Endodermal cell (in vitro differentiated cells): ENCODE results near the gene AGRN. TPM values are rescaled to one million over a fixed set of nuclear protein-coding genes. Genes with fewer than 3 reads are reported as not detected.

Experiments
- DNase-seq: peaks from one replicate; pipeline ENCODE4 v3.0.0-alpha.2; 2017
- H3K27ac ChIP-seq: 2 replicates; pipeline ENCODE4 v1.5.1; 2013; ENCODE audit warnings: mild to moderate bottlenecking, low read depth, low read length, moderate library complexity
- H3K27me3 ChIP-seq: 2 replicates; pipeline ENCODE4 v1.6.1; 2013; ENCODE audit warnings: mild to moderate bottlenecking, low read length, moderate library complexity; ENCODE audit not compliant: insufficient read depth, control insufficient read depth, poor library complexity, severe bottlenecking
- H3K36me3 ChIP-seq: 2 replicates; pipeline ENCODE4 v1.7.0; 2013; ENCODE audit warnings: mild to moderate bottlenecking, low read length, moderate library complexity; ENCODE audit not compliant: control insufficient read depth, insufficient read depth
- H3K4me1 ChIP-seq: one replicate; pipeline ENCODE4 v1.7.0; 2013; ENCODE audit warnings: low read length; ENCODE audit not compliant: control insufficient read depth, insufficient read depth
- H3K4me3 ChIP-seq: 2 replicates; pipeline ENCODE4 v1.5.1; 2013; ENCODE audit warnings: mild to moderate bottlenecking, low read length, moderate library complexity
- H3K9ac ChIP-seq: 2 replicates; pipeline ENCODE4 v1.6.1; 2013; ENCODE audit warnings: mild to moderate bottlenecking, low read length, moderate library complexity; ENCODE audit not compliant: poor library complexity, severe bottlenecking; ENCODE audit errors: extremely low read depth
- H3K9me3 ChIP-seq: 2 replicates; pipeline ENCODE4 v1.6.1; 2013; ENCODE audit warnings: mild to moderate bottlenecking, low read length, moderate library complexity; ENCODE audit not compliant: control insufficient read depth
- H3K27ac Mint-ChIP-seq: 2 replicates; pipeline ENCODE4 v1.8.0; 2020; ENCODE audit warnings: mixed read lengths
- H3K27me3 Mint-ChIP-seq: 2 replicates; pipeline ENCODE4 v1.8.0; 2021; ENCODE audit warnings: mild to moderate bottlenecking, mixed read lengths; ENCODE audit not compliant: insufficient read depth
- H3K36me3 Mint-ChIP-seq: 2 replicates; pipeline ENCODE4 v1.8.0; 2020; ENCODE audit warnings: low read depth, mixed read lengths
- H3K4me1 Mint-ChIP-seq: 2 replicates; pipeline ENCODE4 v1.8.0; 2020; ENCODE audit warnings: mixed read lengths
- H3K4me3 Mint-ChIP-seq: 2 replicates; pipeline ENCODE4 v1.8.0; 2020; ENCODE audit warnings: mild to moderate bottlenecking, moderate library complexity, mixed read lengths
- H3K9me3 Mint-ChIP-seq: 2 replicates; pipeline ENCODE4 v1.8.0; 2020; ENCODE audit warnings: mild to moderate bottlenecking, mixed read lengths
- WGBS, 2 experiments: methylation state at CpG; one replicate each; pipeline versions ENCODE4 v1.1.5 to v1.1.7; 2013; ENCODE audit warnings: missing lambda C conversion rate in 2 of 2, mixed read lengths in 1 of 2; ENCODE audit not compliant: insufficient coverage in 1 of 2, insufficient read length in 1 of 2; 5-methylcytosine and 5-hydroxymethylcytosine counted together
- total RNA-seq, 2 donors: library from RNA; stranded (reverse); fragmentation: NEBNext Ultra II Directional in 1 of 2; extraction: Animal tissue kit (Norgen Biotek cat#: 25700) in 1 of 2; gene quantifications; 2 replicates in 1 of 2; 3 replicates in 1 of 2; pipeline ENCODE4 v1.2.1, GENCODE V29; 2021
- TF ChIP-seq, protein P1 (sequence below): fragments of 200-600 bp; sonication (generic); conservative IDR thresholded peaks from 2 replicates; pipeline ENCODE4 v1.5.0; 2021; ENCODE audit warnings: antibody characterized with exemption, mild to moderate bottlenecking

AGRN gene
- total RNA-seq, 2 donors from 2014 or later, result 269 to 288 TPM

DNA sequence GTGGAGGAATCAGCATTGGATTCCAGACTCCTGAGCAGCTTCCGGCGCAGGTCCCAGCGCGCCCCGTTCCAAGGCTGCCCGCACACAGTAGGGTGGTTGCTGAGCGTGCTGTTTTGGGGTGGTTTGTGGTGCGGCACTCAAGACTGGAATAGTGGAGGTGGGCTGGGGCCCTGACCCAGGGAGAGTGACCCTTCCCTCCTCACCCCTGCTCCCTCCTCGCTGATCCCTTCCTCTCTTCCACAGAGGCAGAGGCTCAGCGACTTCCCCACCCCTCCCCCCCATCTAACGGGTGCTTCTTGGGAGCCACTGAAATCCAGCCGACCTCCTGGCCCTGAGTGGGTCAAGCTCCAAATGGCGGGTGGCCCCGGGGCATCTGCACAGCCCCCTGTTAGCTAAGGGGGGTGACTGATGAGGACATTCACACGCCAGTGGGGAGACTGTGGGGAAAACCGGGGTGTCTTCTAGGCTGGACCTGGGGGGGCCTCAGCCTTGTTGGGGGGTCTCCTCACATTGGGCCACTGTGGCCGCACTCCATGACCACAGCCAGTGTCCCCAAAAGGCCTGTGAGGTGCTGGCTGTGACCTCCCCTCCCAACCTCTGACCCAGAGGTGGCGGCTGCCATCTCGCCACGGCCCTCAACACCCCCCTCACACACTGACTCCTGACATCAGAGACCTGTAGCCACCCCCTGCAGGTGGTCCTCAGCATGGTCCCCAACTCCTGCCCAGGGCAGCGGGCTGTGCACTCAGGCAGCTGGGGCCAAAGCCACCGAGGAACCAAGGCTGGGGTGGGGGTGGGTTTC lies 16.1 kb upstream of the AGRN start:
- H3K9me3 Mint-ChIP-seq, result no peaks in the 10 kb centered on the region
- no peaks in the 10 kb centered on the region for H3K27me3 ChIP-seq
- no peaks in the 10 kb centered on the region for H3K36me3 ChIP-seq
- TF ChIP-seq, protein P1, sequence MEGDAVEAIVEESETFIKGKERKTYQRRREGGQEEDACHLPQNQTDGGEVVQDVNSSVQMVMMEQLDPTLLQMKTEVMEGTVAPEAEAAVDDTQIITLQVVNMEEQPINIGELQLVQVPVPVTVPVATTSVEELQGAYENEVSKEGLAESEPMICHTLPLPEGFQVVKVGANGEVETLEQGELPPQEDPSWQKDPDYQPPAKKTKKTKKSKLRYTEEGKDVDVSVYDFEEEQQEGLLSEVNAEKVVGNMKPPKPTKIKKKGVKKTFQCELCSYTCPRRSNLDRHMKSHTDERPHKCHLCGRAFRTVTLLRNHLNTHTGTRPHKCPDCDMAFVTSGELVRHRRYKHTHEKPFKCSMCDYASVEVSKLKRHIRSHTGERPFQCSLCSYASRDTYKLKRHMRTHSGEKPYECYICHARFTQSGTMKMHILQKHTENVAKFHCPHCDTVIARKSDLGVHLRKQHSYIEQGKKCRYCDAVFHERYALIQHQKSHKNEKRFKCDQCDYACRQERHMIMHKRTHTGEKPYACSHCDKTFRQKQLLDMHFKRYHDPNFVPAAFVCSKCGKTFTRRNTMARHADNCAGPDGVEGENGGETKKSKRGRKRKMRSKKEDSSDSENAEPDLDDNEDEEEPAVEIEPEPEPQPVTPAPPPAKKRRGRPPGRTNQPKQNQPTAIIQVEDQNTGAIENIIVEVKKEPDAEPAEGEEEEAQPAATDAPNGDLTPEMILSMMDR, result no peak
- H3K4me1 Mint-ChIP-seq, result peaks cover 29% of the 10 kb centered on the region
- peak overlapping the region; percentile 50 for H3K4me3 Mint-ChIP-seq
- WGBS, 2 experiments, result 88 to 89% methylated on average over 7 to 22 of the region's 22 CpGs
- peak; percentile 66 for DNase-seq
- no peaks in the 10 kb centered on the region for H3K9me3 ChIP-seq
- no peak overlapping the region for H3K27ac Mint-ChIP-seq
- H3K4me1 ChIP-seq, result peaks cover 27% of the 10 kb centered on the region
- peaks cover 52% of the 10 kb centered on the region for H3K27me3 Mint-ChIP-seq
- H3K36me3 Mint-ChIP-seq, result no peaks in the 10 kb centered on the region
- no peak overlapping the region for H3K27ac ChIP-seq
- peak overlapping the region; percentile 25 for H3K9ac ChIP-seq
- H3K4me3 ChIP-seq, result peak overlapping the region; percentile 76

DNA sequence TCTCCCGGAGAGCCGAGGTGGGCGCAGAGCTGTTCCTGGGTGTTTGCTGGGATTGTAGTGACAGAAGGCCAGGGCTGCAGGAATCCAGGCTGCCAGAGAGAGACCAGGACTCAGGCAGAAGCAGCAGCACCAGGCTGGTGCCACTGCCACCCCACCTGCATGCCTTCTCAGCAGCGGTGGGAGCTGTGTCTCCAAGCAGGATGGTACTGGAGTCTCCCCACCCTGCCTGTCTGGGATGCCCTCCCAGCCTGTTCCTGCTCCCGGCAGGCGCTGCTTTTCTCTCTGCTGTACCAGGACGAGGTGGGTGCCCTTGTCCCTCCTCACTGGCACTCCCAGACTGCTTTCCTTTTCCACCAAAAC lies 15.5 kb upstream of the AGRN start:
- peaks cover 54% of the 10 kb centered on the region for H3K27me3 Mint-ChIP-seq
- Histone ChIP-seq H3K27ac (no peak overlapping the region), H3K36me3 (no peaks in the 10 kb centered on the region), H3K27me3 (no peaks in the 10 kb centered on the region), H3K4me3 (peak overlapping the region; percentile 76), H3K9me3 (no peaks in the 10 kb centered on the region), H3K9ac (peak overlapping the region; percentile 25), H3K4me1 (peaks cover 27% of the 10 kb centered on the region)
- peak overlapping the region; percentile 95 for H3K27ac Mint-ChIP-seq
- H3K36me3 Mint-ChIP-seq, result no peaks in the 10 kb centered on the region
- DNase-seq, result peak; percentile 59
- H3K4me3 Mint-ChIP-seq, result peak overlapping the region; percentile 50
- peaks cover 29% of the 10 kb centered on the region for H3K4me1 Mint-ChIP-seq
- TF ChIP-seq, protein P1, result no peak
- H3K9me3 Mint-ChIP-seq, result no peaks in the 10 kb centered on the region
- 60 to 83% methylated on average over 1 to 7 of the region's 7 CpGs for WGBS, 2 experiments

DNA sequence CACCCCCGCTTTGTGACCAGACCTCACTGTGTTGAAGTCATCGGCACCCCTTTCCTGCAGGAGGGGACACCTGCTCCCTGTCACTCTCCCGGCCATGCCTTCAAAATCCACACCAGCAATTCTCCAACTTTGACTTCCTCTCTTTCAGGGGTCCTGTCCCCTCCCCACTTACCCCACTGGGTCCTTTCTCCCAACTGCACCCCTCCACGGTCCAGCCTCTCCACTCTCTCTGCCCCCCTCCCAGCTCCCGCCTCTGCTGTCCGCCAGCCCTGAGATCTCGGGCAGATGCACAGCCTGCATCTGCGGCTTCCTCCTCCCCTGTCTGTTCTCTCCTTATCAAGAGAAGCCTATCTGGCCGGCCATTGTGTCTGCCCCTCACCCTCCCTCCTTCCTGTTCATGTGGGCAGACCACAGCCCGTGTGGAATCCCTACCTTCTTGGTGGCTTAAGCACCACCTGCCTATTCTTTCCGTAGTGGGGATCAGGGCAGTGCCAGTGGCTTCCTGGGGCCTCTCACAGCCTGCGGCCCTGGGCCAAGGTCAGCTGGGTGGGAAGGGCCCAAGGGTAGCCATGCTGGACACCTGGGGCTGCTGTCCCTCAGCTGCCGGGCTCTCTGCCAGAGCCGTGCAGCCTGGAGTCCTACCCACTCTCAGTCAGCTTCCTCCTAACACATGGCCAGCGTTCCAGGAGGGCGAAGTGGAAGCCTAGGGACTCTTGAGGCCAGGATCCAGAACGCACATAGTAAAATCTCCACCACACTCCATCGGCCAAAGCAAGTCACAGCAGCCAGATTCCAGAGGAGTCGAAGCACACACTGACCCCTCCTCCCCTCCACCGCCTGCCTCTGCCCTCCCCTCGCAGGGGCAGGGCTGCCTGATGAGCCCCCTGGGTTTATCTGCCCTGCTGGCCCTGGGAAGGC lies 14.9 kb upstream of the AGRN start:
- no peaks in the 10 kb centered on the region for H3K27me3 ChIP-seq
- H3K4me1 ChIP-seq, result peaks cover 27% of the 10 kb centered on the region
- peak overlapping the region; percentile 74 for H3K9ac ChIP-seq
- no peaks in the 10 kb centered on the region for H3K36me3 Mint-ChIP-seq
- DNase-seq, result peak; percentile 83
- H3K9me3 Mint-ChIP-seq, result no peaks in the 10 kb centered on the region
- H3K4me3 Mint-ChIP-seq, result peak overlapping the region; percentile 50
- no peaks in the 10 kb centered on the region for H3K36me3 ChIP-seq
- H3K27me3 Mint-ChIP-seq, result peaks cover 52% of the 10 kb centered on the region
- peak overlapping the region; percentile 76 for H3K27ac ChIP-seq
- 47 to 52% methylated on average over 15 to 21 of the region's 21 CpGs for WGBS, 2 experiments
- H3K9me3 ChIP-seq, result no peaks in the 10 kb centered on the region
- peak overlapping the region; percentile 76 for H3K4me3 ChIP-seq
- peaks cover 29% of the 10 kb centered on the region for H3K4me1 Mint-ChIP-seq
- H3K27ac Mint-ChIP-seq, result peak overlapping the region; percentile 95
- TF ChIP-seq, protein P1, result no peak
